Tibial nerve (tissue), 4 donors: ENCODE data around the gene LRP4. TPM values are rescaled to one million over a fixed set of nuclear protein-coding genes. Genes with fewer than 3 reads are reported as not detected.

ENCODE experiments used
- DNase-seq, 2 donors: peaks; one replicate each; pipeline ENCODE4 v3.0.0-alpha.2; 2019; ENCODE audit warnings: low spot score in 2 of 2
- H3K27ac ChIP-seq, 4 donors: fragments of 200-600 bp; sonication (generic) in 3 of 4; one replicate each; pipeline ENCODE4 v1.5.1; 2017 to 2019; ENCODE audit warnings: mild to moderate bottlenecking in 1 of 4
- H3K27me3 ChIP-seq, 2 donors: fragments of 200-600 bp; sonication (generic) in 1 of 2; one replicate each; pipeline versions ENCODE4 v1.5.1 to v1.6.0; 2017 to 2019
- H3K36me3 ChIP-seq, 3 donors: fragments of 200-600 bp; sonication (generic); one replicate each; pipeline ENCODE4 v1.5.1; 2018 to 2019
- H3K4me1 ChIP-seq, 4 donors: fragments of 200-600 bp; sonication (generic) in 3 of 4; one replicate each; pipeline ENCODE4 v1.5.1; 2017 to 2019
- H3K4me3 ChIP-seq, 4 donors: fragments of 200-600 bp; sonication (generic) in 3 of 4; one replicate each; pipeline ENCODE4 v1.5.1; 2017 to 2019; ENCODE audit warnings: mild to moderate bottlenecking in 1 of 4, moderate library complexity in 1 of 4
- H3K9me3 ChIP-seq, 4 donors: fragments of 200-600 bp; sonication (generic) in 3 of 4; one replicate each; pipeline ENCODE4 v1.5.1; 2017 to 2019
- CTCF ChIP-seq, 5 experiments: fragments of 200-600 bp in 3 of 5; fragments of 450-650 bp in 2 of 5; sonication (generic) in 3 of 5; IDR thresholded peaks; one replicate each; pipeline ENCODE4 v1.5.1; 2016 to 2019; ENCODE audit warnings: antibody characterized with exemption in 5 of 5, mild to moderate bottlenecking in 3 of 5, moderate library complexity in 2 of 5
- EP300 ChIP-seq, 2 donors: sonication (generic); formaldehyde crosslinking; IDR thresholded peaks; one replicate each; pipeline ENCODE4 v1.6.1; 2017; ENCODE audit warnings: antibody characterized with exemption in 2 of 2, mild to moderate bottlenecking in 1 of 2
- POLR2A ChIP-seq, 2 donors: fragments of 450-650 bp; IDR thresholded peaks; one replicate each; pipeline ENCODE4 v1.6.1; 2017; ENCODE audit warnings: antibody characterized with exemption in 2 of 2, mild to moderate bottlenecking in 2 of 2, moderate library complexity in 2 of 2
- WGBS, 2 donors: methylation state at CpG; one replicate each; pipeline ENCODE4 v1.1.5; 2018; 5-methylcytosine and 5-hydroxymethylcytosine counted together
- total RNA-seq, 4 donors: library from RNA; depleted of rRNA; stranded (reverse); fragments of >200 nt; gene quantifications; one replicate each; pipeline ENCODE4 v1.1.0, GENCODE V29; 2016

The LRP4 gene
- total RNA-seq, 4 donors from 2014 or later, result 24.3 to 105 (median 52.9) TPM

- TF ChIP-seq EP300 (IDR thresholded peaks at IDR 0.05), result no peak
- no peak for TF ChIP-seq POLR2A (IDR thresholded peaks at IDR 0.05)
- TF ChIP-seq CTCF (IDR thresholded peaks at IDR 0.05), result no peak
- no peak for DNase-seq
These were observed 30.2 kb upstream of the LRP4 start for GRCh38 chr11:46948378-46949131.

GRCh38 chr11:46947399-46948077, 29.2 kb upstream of the LRP4 start:
- Histone ChIP-seq H3K9me3 (no peaks in the 10 kb centered on the region), H3K4me1 (peaks cover 0 to 20% (median 5%) of the 10 kb centered on the region in 4 donors), H3K27me3 (no peaks in the 10 kb centered on the region), H3K4me3 (no peak overlapping the region), H3K36me3 (no peaks in the 10 kb centered on the region), H3K27ac (no peak overlapping the region)
- TF ChIP-seq POLR2A (IDR thresholded peaks at IDR 0.05) (no peak), EP300 (IDR thresholded peaks at IDR 0.05) (no peak), CTCF (IDR thresholded peaks at IDR 0.05) (no peak)
- WGBS, 2 donors, result 65 to 72% methylated on average over 3 of the region's 3 CpGs
- no peak for DNase-seq

More at GRCh38 chr11:46948378-46949131, 30.2 kb upstream of the LRP4 start:
- Histone ChIP-seq H3K27me3 (no peaks in the 10 kb centered on the region), H3K36me3 (no peaks in the 10 kb centered on the region), H3K9me3 (no peaks in the 10 kb centered on the region), H3K4me3 (no peak overlapping the region), H3K27ac (no peak overlapping the region), H3K4me1 (peaks cover 0 to 20% (median 5%) of the 10 kb centered on the region in 4 donors)
- 69 to 87% methylated on average over 4 of the region's 4 CpGs for WGBS, 2 donors

- 86 to 90% methylated on average over 4 of the region's 4 CpGs for WGBS, 2 donors
- DNase-seq, result no peak
- TF ChIP-seq CTCF (IDR thresholded peaks at IDR 0.05) (no peak), POLR2A (IDR thresholded peaks at IDR 0.05) (no peak), EP300 (IDR thresholded peaks at IDR 0.05) (no peak)
- H3K36me3 ChIP-seq, result peaks cover 0 to 14% (median 0%) of the 10 kb centered on the region in 3 donors
- H3K4me3 ChIP-seq, result no peak overlapping the region
- no peaks in the 10 kb centered on the region for H3K27me3 ChIP-seq
- H3K27ac ChIP-seq, result no peak overlapping the region
- H3K4me1 ChIP-seq, result peaks cover 0 to 20% (median 5%) of the 10 kb centered on the region in 4 donors
- H3K9me3 ChIP-seq, result no peaks in the 10 kb centered on the region
These were observed 26.2 kb upstream of the LRP4 start for GRCh38 chr11:46944356-46945075.

- Histone ChIP-seq H3K4me3 (no peak overlapping the region), H3K4me1 (peaks cover 0 to 9% (median 2%) of the 10 kb centered on the region in 4 donors), H3K27me3 (no peaks in the 10 kb centered on the region), H3K36me3 (peaks cover 0 to 14% (median 0%) of the 10 kb centered on the region in 3 donors), H3K9me3 (no peaks in the 10 kb centered on the region), H3K27ac (no peak overlapping the region)
- no peak for DNase-seq
- no peak for TF ChIP-seq EP300 (IDR thresholded peaks at IDR 0.05)
- no peak for TF ChIP-seq CTCF (IDR thresholded peaks at IDR 0.05)
- no peak for TF ChIP-seq POLR2A (IDR thresholded peaks at IDR 0.05)
- WGBS, 2 donors, result 91 to 92% methylated on average over 6 of the region's 6 CpGs
These were observed 23.8 kb upstream of the LRP4 start for GRCh38 chr11:46942172-46942571.
